GM19099 (cell line): ENCODE measurements around the gene BRD9.

Source experiments
- POLR2A ChIP-seq: IDR thresholded peaks from 3 replicates; pipeline ENCODE4 v1.6.1; 2011; ENCODE audit warnings: low read depth; ENCODE audit not compliant: insufficient read length; ENCODE audit errors: extremely low read depth

BRD9 gene

GRCh38 chr5:873328-873727 lies 19.3 kb downstream of the BRD9 start:
- TF ChIP-seq POLR2A = no peak

- TF ChIP-seq POLR2A = no peak
Observed at GRCh38 chr5:872301-872700, 20.3 kb downstream of the BRD9 start.

- TF ChIP-seq POLR2A = no peak
Observed at GRCh38 chr5:871596-872298, 20.9 kb downstream of the BRD9 start.

GRCh38 chr5:870956-871355 lies 21.6 kb downstream of the BRD9 start:
- no peak for TF ChIP-seq POLR2A

- no peak for TF ChIP-seq POLR2A
Observed at GRCh38 chr5:868428-869135, 24.0 kb downstream of the BRD9 start.

GRCh38 chr5:867300-867870 lies 25.2 kb downstream of the BRD9 start:
- no peak for TF ChIP-seq POLR2A

- TF ChIP-seq POLR2A = no peak
Observed at GRCh38 chr5:865771-866170, 26.8 kb downstream of the BRD9 start.

GRCh38 chr5:865168-865521 lies 27.5 kb downstream of the BRD9 start:
- TF ChIP-seq POLR2A = no peak

GRCh38 chr5:864492-865167 lies 28.0 kb downstream of the BRD9 start:
- no peak for TF ChIP-seq POLR2A

GRCh38 chr5:863244-863805 lies 29.3 kb downstream of the BRD9 start:
- TF ChIP-seq POLR2A = no peak

- no peak for TF ChIP-seq POLR2A
Observed at GRCh38 chr5:862367-863243, 30.0 kb downstream of the BRD9 start.

- no peak for TF ChIP-seq POLR2A
Observed at GRCh38 chr5:861442-862366, 30.9 kb downstream of the BRD9 start.

- TF ChIP-seq POLR2A = no peak
Observed at GRCh38 chr5:860506-861150, 32.0 kb downstream of the BRD9 start.
